ENCODE measurements around the gene RAB40C. TPM values are rescaled to one million over a fixed set of nuclear protein-coding genes. Genes with fewer than 3 reads are reported as not detected.
A peak's percentile ranks its signal among the peaks of the same experiment; 100 is the strongest.

RAB40C gene
- total RNA-seq, 2 experiments from 2014 or later = 15.1 to 18.2 TPM

GRCh38 chr16:628321-629061 lies 38.6 kb downstream of the RAB40C start:
- no peak for DNase-seq
- no peak for ATAC-seq (ENCODE audit: low read depth)
- H3K27me3 Mint-ChIP-seq = no peaks in the 10 kb centered on the region
- no peaks in the 10 kb centered on the region for H3K36me3 Mint-ChIP-seq
- H3K27ac Mint-ChIP-seq = no peak overlapping the region
- no peaks in the 10 kb centered on the region for H3K9me3 Mint-ChIP-seq
- no peaks in the 10 kb centered on the region for H3K4me1 Mint-ChIP-seq
- POLR2A ChIA-PET = no interaction called here
- no peak overlapping the region for H3K4me3 Mint-ChIP-seq

DNA sequence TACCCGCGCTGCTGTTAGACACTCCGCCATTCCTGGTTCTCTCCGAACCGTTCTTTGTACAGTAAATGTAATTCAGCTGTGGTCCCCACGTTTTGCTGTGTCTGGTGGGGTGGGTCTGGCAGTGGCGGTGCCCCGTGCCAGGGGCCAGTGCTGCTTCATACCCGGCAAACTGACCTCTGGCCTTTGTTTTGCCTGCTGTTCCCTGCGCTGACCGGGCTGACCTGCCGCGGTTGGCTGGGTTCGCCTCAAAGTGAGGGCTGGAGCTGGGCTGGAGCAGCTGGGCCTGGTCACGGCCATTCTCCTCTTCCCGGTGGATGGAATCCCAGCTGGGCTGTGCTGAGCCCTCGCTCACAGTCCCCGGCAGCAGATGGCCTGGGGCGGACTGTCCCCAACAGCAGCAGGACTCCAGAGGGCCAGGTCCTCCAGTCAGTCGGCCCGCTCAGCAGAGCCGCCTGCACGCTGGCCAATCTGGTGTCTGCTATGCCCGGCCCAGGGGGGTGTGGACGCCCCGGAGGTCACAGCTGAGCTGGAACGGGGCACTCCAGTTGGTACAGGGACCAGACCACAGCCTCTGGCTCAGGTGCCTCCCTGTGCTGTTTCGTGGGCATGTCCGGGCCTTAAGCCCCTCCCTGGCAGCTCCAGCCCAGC lies 39.4 kb downstream of the RAB40C start:
- Mint-ChIP-seq H3K27ac (no peak overlapping the region), H3K36me3 (no peaks in the 10 kb centered on the region), H3K27me3 (no peaks in the 10 kb centered on the region), H3K4me3 (no peak overlapping the region), H3K9me3 (no peaks in the 10 kb centered on the region), H3K4me1 (no peaks in the 10 kb centered on the region)
- ATAC-seq (ENCODE audit: low read depth) = no peak
- POLR2A ChIA-PET = no interaction called here
- DNase-seq = no peak

DNA sequence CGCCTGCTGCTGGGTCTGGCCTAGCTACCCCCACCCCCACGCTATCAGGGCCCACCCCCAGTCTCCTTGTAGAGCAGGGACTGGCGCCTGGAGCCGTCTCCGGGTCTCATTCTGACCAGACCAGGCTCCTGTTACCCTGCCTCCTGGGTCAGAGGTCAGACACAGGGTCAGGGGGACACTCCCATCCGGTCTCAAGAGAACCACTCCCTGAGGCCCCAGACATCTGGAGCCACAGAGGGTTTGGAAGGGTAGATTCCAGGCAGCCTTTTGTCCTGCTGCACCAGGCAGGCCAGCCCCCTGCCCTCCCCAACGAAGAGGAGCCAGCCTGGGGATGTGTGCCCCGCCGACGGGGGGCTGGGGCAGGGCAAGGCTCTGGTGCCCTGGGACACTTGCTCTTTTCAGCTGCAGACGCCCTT lies 40.0 kb downstream of the RAB40C start:
- Mint-ChIP-seq H3K36me3 (no peaks in the 10 kb centered on the region), H3K27me3 (no peaks in the 10 kb centered on the region), H3K27ac (no peak overlapping the region), H3K4me1 (peaks cover under 1% of the 10 kb centered on the region), H3K4me3 (no peak overlapping the region), H3K9me3 (no peaks in the 10 kb centered on the region)
- POLR2A ChIA-PET = no interaction called here
- DNase-seq = no peak
- ATAC-seq (ENCODE audit: low read depth) = no peak

DNA sequence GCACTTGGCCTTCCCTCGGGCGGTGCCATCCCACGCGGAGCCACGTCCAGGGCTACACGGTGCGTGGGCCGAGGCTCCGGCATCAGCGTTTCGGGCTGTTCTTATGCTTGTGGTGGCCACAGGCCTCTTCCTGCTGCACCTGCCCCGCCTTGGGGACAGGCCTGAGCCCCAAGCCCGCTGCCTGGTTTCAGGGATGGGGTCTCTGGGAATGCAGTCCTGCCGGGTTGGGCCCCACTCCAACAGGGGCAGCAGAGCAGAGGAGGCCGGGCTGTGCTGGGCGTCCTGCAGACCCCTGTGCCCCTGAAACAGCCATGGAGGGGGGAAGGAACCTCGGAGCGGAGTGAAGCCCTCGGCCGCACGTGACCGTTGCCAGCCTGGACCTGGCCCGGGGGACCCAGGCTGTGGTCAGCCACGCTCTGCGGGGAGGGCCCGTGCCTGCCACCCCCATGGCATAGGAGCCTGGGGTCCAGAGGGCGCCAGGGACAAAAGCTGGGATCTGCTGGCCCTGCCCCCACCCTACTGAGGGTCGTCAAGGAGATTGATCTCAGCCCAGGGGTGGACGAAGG lies 40.5 kb downstream of the RAB40C start:
- Mint-ChIP-seq H3K27me3 (no peaks in the 10 kb centered on the region), H3K9me3 (no peaks in the 10 kb centered on the region), H3K27ac (no peak overlapping the region), H3K36me3 (no peaks in the 10 kb centered on the region), H3K4me3 (no peak overlapping the region), H3K4me1 (peaks cover 1% of the 10 kb centered on the region)
- no peak for ATAC-seq (ENCODE audit: low read depth)
- POLR2A ChIA-PET = no interaction called here
- no peak for DNase-seq

DNA sequence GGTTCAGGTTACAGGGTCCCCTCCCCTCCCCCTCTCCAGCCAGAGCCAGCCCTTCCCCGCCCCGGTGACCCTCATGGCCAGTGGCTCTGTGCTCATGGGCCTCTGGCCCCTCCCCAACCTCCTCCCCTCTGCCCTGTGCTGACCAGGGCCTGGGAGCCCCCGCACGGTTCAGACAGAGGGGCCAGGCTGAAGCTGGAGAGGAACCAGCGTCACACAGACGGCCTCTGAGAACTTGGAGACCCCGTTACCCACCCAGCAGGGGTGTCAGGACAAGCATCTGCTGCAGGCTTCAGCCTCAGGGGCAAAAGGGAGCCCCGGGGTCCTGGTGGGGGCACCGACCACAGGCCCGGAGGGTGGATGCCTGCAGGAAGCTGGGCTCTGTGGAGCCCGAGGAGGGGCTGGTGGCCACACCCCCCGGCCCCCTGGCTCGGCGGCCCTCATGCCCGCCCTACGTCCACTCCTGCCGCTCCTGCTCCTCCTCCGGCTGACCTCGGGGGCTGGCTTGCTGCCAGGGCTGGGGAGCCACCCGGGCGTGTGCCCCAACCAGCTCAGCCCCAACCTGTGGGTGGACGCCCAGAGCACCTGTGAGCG lies 41.0 kb downstream of the RAB40C start, which contains the start of gene WFIKKN1:
Gene WFIKKN1 (plus strand): TSS at position 171 of the 591 bp plus-strand sequence. CDS start 269 bp downstream, at position 440.
- Mint-ChIP-seq H3K9me3 (no peaks in the 10 kb centered on the region), H3K4me1 (peaks cover 1% of the 10 kb centered on the region), H3K27ac (no peak within 1 kb of the TSS), H3K4me3 (no peak within 1 kb of the TSS), H3K36me3 (no peaks in the 10 kb centered on the region), H3K27me3 (no peaks in the 10 kb centered on the region)
- DNase-seq (no peak), ATAC-seq (ENCODE audit: low read depth) (no peak)
- POLR2A ChIA-PET = no interaction called here

DNA sequence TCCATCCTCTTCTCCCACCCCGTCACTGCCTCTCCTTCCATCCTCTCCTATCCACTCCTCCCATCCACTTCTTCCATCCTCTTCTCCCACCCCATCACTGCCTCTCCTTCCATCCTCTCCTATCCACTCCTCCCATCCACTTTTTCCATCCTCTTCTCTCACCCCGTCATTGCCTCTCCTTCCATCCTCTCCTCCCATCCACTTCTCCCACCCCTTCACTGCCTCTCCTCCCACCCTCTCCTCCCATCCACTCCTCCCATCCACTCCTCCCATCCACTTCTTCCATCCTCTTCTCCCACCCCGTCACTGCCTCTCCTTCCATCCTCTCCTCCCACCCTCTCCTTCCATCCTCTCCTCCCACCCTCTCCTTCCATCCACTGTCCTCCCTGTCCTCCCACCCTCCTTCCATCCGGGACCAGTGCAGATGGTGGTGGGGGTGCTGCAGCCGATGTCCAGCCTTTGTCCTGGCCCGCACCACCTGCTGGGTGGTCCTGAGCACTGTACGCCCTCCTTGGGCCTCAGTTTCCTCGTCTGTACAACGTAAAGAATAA lies 42.0 kb downstream of the RAB40C start:
- H3K4me3 Mint-ChIP-seq = no peak overlapping the region
- POLR2A ChIA-PET = no interaction called here
- no peaks in the 10 kb centered on the region for H3K27me3 Mint-ChIP-seq
- no peaks in the 10 kb centered on the region for H3K36me3 Mint-ChIP-seq
- peaks cover 6% of the 10 kb centered on the region for H3K4me1 Mint-ChIP-seq
- no peaks in the 10 kb centered on the region for H3K9me3 Mint-ChIP-seq
- no peak overlapping the region for H3K27ac Mint-ChIP-seq
- ATAC-seq (ENCODE audit: low read depth) = no peak
- no peak for DNase-seq

DNA sequence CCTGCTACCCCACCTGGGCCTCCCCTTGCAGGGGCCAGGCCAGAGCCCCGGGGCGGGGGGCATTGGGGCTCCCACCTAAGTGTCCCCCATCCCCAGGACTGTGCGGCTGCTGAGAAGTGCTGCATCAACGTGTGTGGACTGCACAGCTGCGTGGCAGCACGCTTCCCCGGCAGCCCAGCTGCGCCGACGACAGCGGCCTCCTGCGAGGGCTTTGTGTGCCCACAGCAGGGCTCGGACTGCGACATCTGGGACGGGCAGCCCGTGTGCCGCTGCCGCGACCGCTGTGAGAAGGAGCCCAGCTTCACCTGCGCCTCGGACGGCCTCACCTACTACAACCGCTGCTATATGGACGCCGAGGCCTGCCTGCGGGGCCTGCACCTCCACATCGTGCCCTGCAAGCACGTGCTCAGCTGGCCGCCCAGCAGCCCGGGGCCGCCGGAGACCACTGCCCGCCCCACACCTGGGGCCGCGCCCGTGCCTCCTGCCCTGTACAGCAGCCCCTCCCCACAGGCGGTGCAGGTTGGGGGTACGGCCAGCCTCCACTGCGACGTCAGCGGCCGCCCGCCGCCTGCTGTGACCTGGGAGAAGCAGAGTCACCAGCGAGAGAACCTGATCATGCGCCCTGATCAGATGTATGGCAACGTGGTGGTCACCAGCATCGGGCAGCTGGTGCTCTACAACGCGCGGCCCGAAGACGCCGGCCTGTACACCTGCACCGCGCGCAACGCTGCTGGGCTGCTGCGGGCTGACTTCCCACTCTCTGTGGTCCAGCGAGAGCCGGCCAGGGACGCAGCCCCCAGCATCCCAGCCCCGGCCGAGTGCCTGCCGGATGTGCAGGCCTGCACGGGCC lies 42.8 kb downstream of the RAB40C start:
- POLR2A ChIA-PET = no interaction called here
- no peaks in the 10 kb centered on the region for H3K9me3 Mint-ChIP-seq
- DNase-seq (no peak), ATAC-seq (ENCODE audit: low read depth) (no peak)
- peaks cover 6% of the 10 kb centered on the region for H3K4me1 Mint-ChIP-seq
- H3K4me3 Mint-ChIP-seq = no peak overlapping the region
- H3K36me3 Mint-ChIP-seq = no peaks in the 10 kb centered on the region
- H3K27me3 Mint-ChIP-seq = no peaks in the 10 kb centered on the region
- H3K27ac Mint-ChIP-seq = no peak overlapping the region

GRCh38 chr16:633336-634050 lies 43.6 kb downstream of the RAB40C start:
- Mint-ChIP-seq H3K27ac (no peak overlapping the region), H3K9me3 (no peaks in the 10 kb centered on the region), H3K4me3 (no peak overlapping the region), H3K4me1 (peaks cover 6% of the 10 kb centered on the region), H3K27me3 (no peaks in the 10 kb centered on the region), H3K36me3 (no peaks in the 10 kb centered on the region)
- DNase-seq = no peak
- POLR2A ChIA-PET = no interaction called here
- no peak for ATAC-seq (ENCODE audit: low read depth)

DNA sequence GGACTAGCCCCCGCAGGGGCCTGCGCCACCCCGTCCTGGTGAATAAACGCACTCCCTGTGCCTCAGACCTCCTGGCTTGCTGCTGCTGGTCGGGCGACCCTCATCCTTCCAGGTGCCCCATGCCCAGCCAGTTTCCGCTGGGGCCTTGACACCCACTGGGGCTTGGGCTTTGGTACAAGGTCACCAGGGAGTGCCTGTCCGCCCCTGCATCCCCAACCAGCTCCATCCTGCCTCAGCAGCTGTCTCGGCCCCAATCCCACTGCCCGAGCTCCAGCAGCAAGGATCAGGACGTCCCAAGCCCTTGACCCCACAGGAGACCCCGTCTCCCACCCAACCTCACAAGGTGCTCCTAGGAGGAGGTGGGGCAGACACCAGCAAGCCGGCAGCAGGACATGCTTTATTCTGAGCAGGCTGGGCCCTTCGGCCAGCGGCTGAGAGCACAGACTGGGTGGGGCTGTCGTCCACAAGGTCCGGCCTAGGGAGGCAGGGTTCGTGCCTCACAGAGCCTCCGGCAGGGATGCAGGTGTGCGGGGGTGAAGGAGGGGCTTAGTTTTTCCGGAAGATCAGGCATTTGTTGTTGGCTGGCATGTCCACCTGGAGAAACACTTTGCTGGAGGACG lies 44.3 kb downstream of the RAB40C start:
- DNase-seq = no peak
- Mint-ChIP-seq H3K36me3 (no peaks in the 10 kb centered on the region), H3K4me1 (peaks cover 6% of the 10 kb centered on the region), H3K27ac (no peak overlapping the region), H3K27me3 (no peaks in the 10 kb centered on the region), H3K9me3 (no peaks in the 10 kb centered on the region), H3K4me3 (peak overlapping the region; percentile 40)
- no peak for ATAC-seq (ENCODE audit: low read depth)
- POLR2A ChIA-PET = no interaction called here

GRCh38 chr16:634996-635395 lies 45.1 kb downstream of the RAB40C start:
- peak overlapping the region; percentile 75 for H3K4me3 Mint-ChIP-seq
- H3K27me3 Mint-ChIP-seq = no peaks in the 10 kb centered on the region
- H3K36me3 Mint-ChIP-seq = no peaks in the 10 kb centered on the region
- no peaks in the 10 kb centered on the region for H3K9me3 Mint-ChIP-seq
- H3K4me1 Mint-ChIP-seq = peaks cover 6% of the 10 kb centered on the region
- no peak overlapping the region for H3K27ac Mint-ChIP-seq
- ATAC-seq (ENCODE audit: low read depth) (no peak), DNase-seq (no peak)
- POLR2A ChIA-PET = no interaction called here

GRCh38 chr16:635573-636205 lies 45.8 kb downstream of the RAB40C start:
- no peak for DNase-seq
- Mint-ChIP-seq H3K27ac (no peak overlapping the region), H3K9me3 (no peaks in the 10 kb centered on the region), H3K27me3 (no peaks in the 10 kb centered on the region), H3K4me3 (peak overlapping the region; percentile 62), H3K36me3 (no peaks in the 10 kb centered on the region), H3K4me1 (peaks cover 6% of the 10 kb centered on the region)
- ATAC-seq (ENCODE audit: low read depth) = peak; percentile 10
- POLR2A ChIA-PET = interaction anchor here (0.6 to 2.5 kb wide), 14 partner anchors 13 to 588 kb away, joined by 3 to 13 read pairs (median 4); partner anchors contain the start of genes CAPN15, CHTF18, NHLRC4 and RHOT2

Data from activated naive CD8-positive, alpha-beta T cell treated with anti-CD3 and anti-CD28 coated beads, Interleukin-2, amount 10 ng/mL, durations not matched to agents 7 days and 5 days (primary cell).